EL (cell line): Measurements from ENCODE around the gene LILRA6.
A peak's percentile ranks its signal among the peaks of the same experiment; 100 is the strongest.
"Not testable (repeated sequence)": the region's sequence is repeated elsewhere in the genome, so short reads cannot be mapped to it uniquely, and the experiment has no call there.

Experiments
- DNase-seq: peaks from one replicate; pipeline ENCODE4 v3.0.0-alpha.2; 2016

Gene LILRA6

DNA sequence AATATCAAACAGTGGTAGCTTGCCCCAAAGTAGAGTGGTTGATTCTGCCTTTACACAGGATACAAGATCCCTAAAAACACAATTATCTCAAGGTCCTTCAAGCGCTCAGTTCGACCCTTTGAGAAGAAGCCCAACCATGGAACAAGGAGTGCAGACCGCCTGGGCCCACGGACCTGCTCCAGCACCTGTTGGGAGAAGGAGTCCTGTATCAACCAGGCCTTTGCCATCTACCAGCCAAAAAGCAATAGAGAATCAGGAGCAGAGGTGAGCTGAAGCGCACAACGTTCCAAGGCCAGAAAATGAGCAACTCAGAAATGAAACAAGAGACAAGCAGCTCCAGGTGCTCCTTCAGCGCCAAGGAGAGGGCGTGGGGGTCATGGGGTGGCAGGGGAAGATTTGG, 13.4 kb downstream of the LILRA6 start:
- DNase-seq = no peak

GRCh38 chr19:54224619-54225018, 18.0 kb downstream of the LILRA6 start:
- not testable (repeated sequence) for DNase-seq

DNA sequence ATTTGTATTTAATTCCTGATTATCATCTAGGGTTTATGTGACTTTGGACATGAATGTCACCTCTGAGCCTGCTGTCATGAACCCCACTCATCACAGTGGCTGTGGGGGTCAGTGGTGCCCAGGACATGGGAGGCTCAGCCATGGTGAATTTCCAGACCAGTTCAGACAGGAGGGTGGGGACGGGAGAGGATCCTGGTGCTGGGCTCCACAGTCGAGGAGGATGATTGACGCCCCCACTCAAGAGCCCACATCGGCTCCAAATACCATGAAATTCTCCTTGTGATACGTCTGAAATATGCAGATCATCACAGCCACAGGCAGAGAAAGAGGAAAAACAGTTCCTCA, 18.7 kb downstream of the LILRA6 start:
- not testable (repeated sequence) for DNase-seq

- not testable (repeated sequence) for DNase-seq
These were observed 19.2 kb downstream of the LILRA6 start for GRCh38 chr19:54223277-54223936.

DNA sequence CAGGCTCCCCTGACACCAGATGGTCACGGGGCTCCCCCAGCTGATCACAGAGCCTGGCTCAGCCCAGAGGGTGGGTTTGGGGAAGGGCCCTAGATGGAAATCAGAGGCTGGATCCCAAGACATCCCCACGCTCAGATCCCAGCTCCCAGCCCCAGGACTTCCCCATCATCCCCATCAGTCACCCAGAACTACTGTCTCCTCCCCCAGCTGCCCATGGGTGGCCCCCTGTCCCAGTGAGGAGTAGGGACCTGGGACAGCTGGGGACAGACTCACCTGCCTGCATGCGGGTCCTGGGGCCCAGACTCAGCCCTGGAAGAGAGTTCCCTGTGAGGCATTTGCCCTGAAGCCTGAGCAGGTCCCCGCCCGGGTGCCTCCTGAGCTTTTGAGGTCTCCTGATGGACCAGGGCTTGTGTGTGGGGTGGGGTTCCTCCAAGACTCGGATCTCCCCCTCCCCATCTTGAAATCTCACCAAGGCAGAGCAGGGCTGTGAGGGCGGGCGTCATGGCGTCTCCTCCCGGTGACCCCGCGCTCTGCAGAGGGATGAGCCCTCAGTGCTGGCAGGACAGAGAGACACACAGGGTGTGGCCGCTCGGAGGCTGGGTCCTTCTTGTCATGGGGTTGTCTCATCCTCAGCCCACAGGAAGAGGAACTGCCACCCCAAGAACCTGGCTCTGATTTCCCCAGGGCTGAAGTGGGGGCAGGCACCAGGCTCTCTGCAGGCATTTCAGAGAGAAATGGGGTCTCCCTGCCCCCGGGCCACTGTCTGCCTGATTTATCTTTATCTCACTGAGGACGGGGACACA, 19.9 kb downstream of the LILRA6 start, which contains the start of gene LILRB3:
TSS of gene LILRB3 (minus strand) at position 534 of the 803 bp plus-strand sequence. CDS start at position 503, 31 bp downstream.
- DNase-seq = not testable (repeated sequence)

- DNase-seq = not testable (repeated sequence)
These were observed 20.6 kb downstream of the LILRA6 start for GRCh38 chr19:54221947-54222346.

DNA sequence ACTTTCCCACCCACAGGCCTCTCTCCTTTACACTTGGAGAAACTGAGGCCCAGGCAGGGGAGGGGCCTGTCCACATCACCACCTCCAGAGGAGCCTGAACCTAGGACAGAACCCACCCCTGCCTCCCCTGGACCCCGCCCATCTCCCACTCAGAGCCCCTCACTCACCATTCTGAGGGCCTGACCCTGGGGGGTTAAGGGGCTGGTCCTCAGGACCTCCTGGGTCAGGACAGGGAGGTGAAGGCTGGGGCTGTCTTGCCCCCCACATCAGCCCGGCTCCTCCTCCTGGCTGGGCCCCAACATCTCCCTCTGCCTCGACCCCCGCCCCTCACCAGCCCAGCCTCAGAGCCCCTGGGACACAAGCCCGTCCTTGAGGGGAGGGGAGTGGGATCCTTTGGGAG, 22.9 kb downstream of the LILRA6 start:
- not testable (repeated sequence) for DNase-seq

- no peak for DNase-seq
These were observed 23.5 kb downstream of the LILRA6 start for GRCh38 chr19:54218960-54219661.

DNA sequence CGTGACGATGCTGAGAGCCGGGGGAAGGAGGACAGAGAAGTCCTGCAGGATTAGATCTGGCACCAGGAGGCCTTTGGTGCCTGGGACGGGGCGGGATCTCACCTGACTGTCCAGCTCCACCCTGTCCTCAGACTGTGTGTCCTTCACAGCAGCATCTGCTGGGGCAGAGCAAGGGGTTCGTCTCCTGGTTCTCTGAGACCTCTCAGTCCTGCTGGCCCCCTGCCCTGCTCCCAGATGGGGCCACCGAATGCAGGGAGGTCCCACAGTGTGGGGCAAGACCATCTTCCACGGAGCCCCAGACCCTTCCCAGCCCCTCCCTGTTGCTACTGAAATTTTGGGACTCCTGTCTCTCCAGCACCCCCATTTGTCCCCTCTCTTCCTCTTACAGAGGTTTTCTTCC, 24.3 kb downstream of the LILRA6 start:
- DNase-seq = no peak

DNA sequence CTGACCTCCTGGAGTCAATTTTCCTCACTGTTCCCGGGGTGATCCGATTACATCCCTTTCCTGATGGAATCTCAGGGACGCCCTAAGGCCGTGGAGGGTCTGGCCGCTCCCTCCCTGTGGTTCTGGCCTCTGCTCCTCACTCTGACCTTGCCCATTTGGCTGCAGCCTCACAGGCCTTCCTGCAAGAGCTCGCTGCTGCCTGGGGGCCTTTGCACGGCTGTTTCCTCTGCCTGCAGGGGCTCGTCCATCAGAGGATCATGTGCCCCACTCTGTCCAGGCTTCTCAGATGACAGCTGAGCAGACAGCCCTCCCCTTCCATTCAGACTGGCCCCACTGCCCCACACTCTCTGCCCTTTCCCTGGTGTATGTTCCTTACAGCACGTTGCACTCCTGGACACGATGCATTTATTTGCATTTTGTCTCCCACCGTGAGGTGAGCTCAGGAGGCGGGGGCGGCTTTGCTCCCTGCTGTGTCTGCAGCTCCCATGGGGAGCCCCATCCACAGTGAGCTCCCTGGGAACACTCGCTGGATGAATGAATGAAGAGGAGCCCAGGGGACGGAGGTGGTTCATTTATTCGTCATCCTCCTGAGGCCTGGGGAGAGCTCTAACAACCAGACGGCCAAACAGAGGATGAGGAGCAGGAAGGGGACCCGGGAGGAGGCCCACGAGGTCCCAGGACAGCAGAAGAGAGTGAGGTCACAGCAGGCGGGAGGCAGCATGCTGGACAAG, 24.9 kb downstream of the LILRA6 start:
- not testable (repeated sequence) for DNase-seq

GRCh38 chr19:54216869-54217268, 25.7 kb downstream of the LILRA6 start:
- no peak for DNase-seq

- DNase-seq = not testable (repeated sequence)
These were observed 27.9 kb downstream of the LILRA6 start for GRCh38 chr19:54214734-54215133.

DNA sequence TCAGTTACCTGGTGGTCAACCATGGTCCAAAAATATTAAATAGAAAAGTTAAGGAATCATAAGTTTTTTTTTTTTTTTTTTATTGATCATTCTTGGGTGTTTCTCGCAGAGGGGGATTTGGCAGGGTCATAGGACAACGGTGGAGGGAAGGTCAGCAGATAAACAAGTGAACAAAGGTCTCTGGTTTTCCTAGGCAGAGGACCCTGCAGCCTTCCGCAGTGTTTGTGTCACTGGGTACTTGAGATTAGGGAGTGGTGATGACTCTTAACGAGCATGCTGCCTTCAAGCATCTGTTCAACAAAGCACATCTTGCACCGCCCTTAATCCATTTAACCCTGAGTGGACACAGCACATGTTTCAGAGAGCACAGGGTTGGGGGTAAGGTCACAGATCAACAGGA, 28.4 kb downstream of the LILRA6 start:
- DNase-seq = not testable (repeated sequence)

- no peak for DNase-seq
These were observed 31.4 kb downstream of the LILRA6 start for GRCh38 chr19:54211235-54211634.

DNA sequence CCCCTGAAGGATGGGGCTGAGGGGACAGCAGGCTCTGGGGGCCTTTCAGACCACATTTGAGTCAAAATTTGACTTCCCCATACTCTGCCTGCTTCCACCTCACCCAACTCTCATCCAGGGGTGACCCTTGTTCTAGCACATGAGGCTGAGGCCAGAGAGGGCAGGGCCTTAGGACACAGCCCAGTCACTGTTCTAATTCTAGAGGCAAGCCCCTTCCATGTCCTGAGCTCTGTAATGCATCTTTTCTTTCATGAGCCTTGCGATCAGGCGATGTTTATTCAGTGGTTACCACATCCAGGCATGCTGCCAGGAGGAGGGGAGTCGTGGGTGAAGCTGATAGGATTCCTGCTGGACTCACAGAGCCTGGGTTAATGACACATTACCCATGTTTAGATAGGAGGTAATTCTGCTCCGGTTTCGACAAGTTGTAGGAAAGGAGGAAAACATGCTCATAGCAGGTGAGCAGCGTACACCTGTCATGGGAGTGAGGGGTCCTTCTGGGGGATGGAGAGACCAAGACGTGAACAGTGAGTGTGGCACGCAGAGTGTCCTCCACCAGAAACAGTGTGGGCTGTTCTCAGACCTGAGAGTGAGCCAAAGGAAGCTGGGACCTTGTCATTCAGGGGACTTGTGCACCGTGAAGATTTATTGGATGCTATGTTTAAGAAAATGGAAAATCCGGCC, 32.6 kb downstream of the LILRA6 start:
- peak; percentile 98 for DNase-seq

GRCh38 chr19:54209058-54209810, 33.4 kb downstream of the LILRA6 start:
- DNase-seq = peak; percentile 45

DNA sequence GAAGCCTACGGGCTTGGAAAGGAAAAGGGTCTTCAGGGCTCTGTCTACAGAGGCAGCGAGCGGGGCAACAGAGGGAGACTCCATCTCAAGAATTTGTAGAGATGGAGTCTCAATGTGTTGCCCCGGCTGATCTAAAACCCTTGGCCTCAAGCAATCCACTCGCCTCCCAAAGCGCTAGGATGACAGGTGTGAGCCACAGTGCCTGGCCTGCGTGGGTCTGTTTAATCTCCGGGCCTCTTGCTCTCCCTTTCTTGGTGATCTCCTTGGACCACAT, 33.9 kb downstream of the LILRA6 start:
- DNase-seq = peak; percentile 57

GRCh38 chr19:54207983-54208783, 34.4 kb downstream of the LILRA6 start:
- peak; percentile 68 for DNase-seq

GRCh38 chr19:54207676-54207982, 35.0 kb downstream of the LILRA6 start:
- DNase-seq = no peak

DNA sequence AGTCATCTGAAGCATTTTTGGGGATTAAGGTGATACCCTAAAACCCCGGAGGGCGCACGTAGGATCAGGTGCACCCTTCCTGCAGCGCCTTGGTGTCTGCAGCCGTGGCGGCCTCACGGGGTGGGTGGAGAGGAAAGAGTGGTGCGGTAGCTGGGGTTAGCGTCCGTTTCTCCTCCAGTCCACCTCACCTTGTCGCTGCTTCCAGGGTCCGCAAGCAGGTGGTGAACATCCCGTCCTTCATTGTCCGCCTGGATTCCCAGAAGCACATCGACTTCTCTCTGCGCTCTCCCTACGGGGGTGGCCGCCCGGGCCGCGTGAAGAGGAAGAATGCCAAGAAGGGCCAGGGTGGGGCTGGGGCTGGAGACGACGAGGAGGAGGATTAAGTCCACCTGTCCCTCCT, 35.4 kb downstream of the LILRA6 start:
- DNase-seq = not testable (repeated sequence)

DNA sequence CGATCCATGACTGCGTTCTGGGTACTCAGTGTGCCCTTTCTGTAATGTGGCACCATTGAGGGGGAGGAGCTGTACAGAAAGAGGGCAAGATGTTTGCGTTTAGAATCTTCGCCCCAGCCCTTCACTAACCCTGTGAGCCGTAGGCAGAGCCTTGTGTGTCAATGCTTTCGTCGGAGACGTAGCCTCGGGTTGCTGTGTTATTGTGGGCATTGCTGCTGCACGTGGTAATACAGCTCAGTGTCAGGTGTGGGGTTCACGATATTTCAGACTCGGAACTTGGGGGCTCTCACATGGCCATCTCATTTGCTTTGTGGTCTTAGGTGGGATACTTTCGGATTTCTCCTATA, 35.8 kb downstream of the LILRA6 start:
- no peak for DNase-seq
